ENCODE measurements around the gene TNFRSF18.

Gene TNFRSF18

GRCh38 chr1:1161078-1161682, 45.2 kb downstream of the TNFRSF18 start:
- DNase-seq: no peak

- DNase-seq: no peak
Measured at GRCh38 chr1:1160281-1160930, 46.0 kb downstream of the TNFRSF18 start.

- DNase-seq: no peak
Measured at GRCh38 chr1:1157914-1158710, 48.3 kb downstream of the TNFRSF18 start.

GRCh38 chr1:1157426-1157913, 48.9 kb downstream of the TNFRSF18 start:
- no peak for DNase-seq

GRCh38 chr1:1157033-1157365, 49.4 kb downstream of the TNFRSF18 start:
- no peak for DNase-seq

- no peak for DNase-seq
Measured at GRCh38 chr1:1156140-1157032, 50.0 kb downstream of the TNFRSF18 start.

GRCh38 chr1:1155258-1155657, 51.1 kb downstream of the TNFRSF18 start:
- no peak for DNase-seq

GRCh38 chr1:1153874-1154273, 52.5 kb downstream of the TNFRSF18 start:
- DNase-seq: no peak
